ENCODE measurements around the gene RAD17. TPM values are rescaled to one million over a fixed set of nuclear protein-coding genes. Genes with fewer than 3 reads are reported as not detected.
"Not testable (repeated sequence)": the region's sequence is repeated elsewhere in the genome, so short reads cannot be mapped to it uniquely, and the experiment has no call there.

The RAD17 gene
- polyA plus RNA-seq, 1 donor from 2014 or later = 51.8 TPM

GRCh38 chr5:69449511-69449910 lies 79.9 kb downstream of the RAD17 start:
- Histone ChIP-seq H4K20me1 (ENCODE audit: insufficient read depth) (no peaks in the 10 kb centered on the region), H3K9ac (ENCODE audit: low read length) (no peak overlapping the region), H3K9me3 (ENCODE audit: low read length) (no peaks in the 10 kb centered on the region), H3K27me3 (ENCODE audit: insufficient read depth, low read depth, low read length) (no peaks in the 10 kb centered on the region), H3F3A (ENCODE audit: insufficient read depth, low read length, poor library complexity, severe bottlenecking) (no peaks in the 10 kb centered on the region), H3K4me2 (ENCODE audit: low read length) (no peak overlapping the region), H2AFZ (ENCODE audit: low read depth, low read length) (no peak overlapping the region), H3K27ac (ENCODE audit: low read length) (no peak overlapping the region), H3K36me3 (ENCODE audit: insufficient read depth, low read length) (no peaks in the 10 kb centered on the region), H3K9me2 (ENCODE audit: insufficient read depth, low read length) (no peaks in the 10 kb centered on the region), H3K79me2 (replicated peaks; ENCODE audit: insufficient read depth, low read length) (no peaks in the 10 kb centered on the region), H3K4me3 (ENCODE audit: low read length) (no peak overlapping the region)
- TF ChIP-seq REST (IDR thresholded peaks at IDR 0.05; ENCODE audit: borderline replicate concordance) (no peak), SMC3 (conservative IDR thresholded peaks at IDR 0.05; ENCODE audit: poor library complexity) (no peak), EZH2 (IDR thresholded peaks at IDR 0.05; ENCODE audit: borderline replicate concordance, insufficient read depth, low read length, poor library complexity, severe bottlenecking) (no peak), MXI1 (conservative IDR thresholded peaks at IDR 0.05; ENCODE audit: poor library complexity, severe bottlenecking) (no peak), EP300 (conservative IDR thresholded peaks at IDR 0.05; ENCODE audit: poor library complexity, severe bottlenecking) (no peak), POLR2AphosphoS5 (IDR thresholded peaks at IDR 0.05) (no peak), TAF1 (IDR thresholded peaks at IDR 0.05; ENCODE audit: low read depth) (no peak), RAD21 (conservative IDR thresholded peaks at IDR 0.05) (no peak)
- TF ChIP-seq, protein P1, sequence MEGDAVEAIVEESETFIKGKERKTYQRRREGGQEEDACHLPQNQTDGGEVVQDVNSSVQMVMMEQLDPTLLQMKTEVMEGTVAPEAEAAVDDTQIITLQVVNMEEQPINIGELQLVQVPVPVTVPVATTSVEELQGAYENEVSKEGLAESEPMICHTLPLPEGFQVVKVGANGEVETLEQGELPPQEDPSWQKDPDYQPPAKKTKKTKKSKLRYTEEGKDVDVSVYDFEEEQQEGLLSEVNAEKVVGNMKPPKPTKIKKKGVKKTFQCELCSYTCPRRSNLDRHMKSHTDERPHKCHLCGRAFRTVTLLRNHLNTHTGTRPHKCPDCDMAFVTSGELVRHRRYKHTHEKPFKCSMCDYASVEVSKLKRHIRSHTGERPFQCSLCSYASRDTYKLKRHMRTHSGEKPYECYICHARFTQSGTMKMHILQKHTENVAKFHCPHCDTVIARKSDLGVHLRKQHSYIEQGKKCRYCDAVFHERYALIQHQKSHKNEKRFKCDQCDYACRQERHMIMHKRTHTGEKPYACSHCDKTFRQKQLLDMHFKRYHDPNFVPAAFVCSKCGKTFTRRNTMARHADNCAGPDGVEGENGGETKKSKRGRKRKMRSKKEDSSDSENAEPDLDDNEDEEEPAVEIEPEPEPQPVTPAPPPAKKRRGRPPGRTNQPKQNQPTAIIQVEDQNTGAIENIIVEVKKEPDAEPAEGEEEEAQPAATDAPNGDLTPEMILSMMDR (IDR thresholded peaks at IDR 0.05; ENCODE audit: poor library complexity, severe bottlenecking) = no peak

- no peaks in the 10 kb centered on the region for H3F3A ChIP-seq (ENCODE audit: insufficient read depth, low read length, poor library complexity, severe bottlenecking)
- no peak for TF ChIP-seq POLR2AphosphoS5 (IDR thresholded peaks at IDR 0.05)
These were observed 80.5 kb downstream of the RAD17 start for GRCh38 chr5:69450116-69450515.

DNA sequence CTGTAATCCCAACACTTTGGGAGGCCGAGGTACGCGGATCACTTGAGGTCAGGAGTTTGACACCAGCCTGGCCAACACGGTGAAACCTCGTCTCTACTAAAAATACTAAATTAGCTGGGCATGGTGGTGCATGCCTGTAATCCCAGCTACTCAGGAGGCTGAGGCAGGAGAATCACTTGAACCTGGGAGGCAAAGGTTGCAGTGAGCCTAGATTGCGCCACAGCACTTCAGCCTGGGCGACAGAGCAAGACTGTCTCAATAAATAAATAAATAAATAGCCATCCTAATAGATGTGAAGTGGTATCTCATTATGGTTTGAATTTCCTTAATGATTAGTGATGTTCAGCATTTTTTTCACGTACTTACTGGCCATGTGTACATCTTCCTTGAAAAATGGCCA lies 80.9 kb downstream of the RAD17 start:
- not testable (repeated sequence) for H3K9me2 ChIP-seq (ENCODE audit: insufficient read depth, low read length); H3F3A ChIP-seq (ENCODE audit: insufficient read depth, low read length, poor library complexity, severe bottlenecking); H3K9ac ChIP-seq (ENCODE audit: low read length); H3K4me2 ChIP-seq (ENCODE audit: low read length); H4K20me1 ChIP-seq (ENCODE audit: insufficient read depth); H3K27ac ChIP-seq (ENCODE audit: low read length); H3K4me3 ChIP-seq (ENCODE audit: low read length); H3K79me2 ChIP-seq (replicated peaks; ENCODE audit: insufficient read depth, low read length); H2AFZ ChIP-seq (ENCODE audit: low read depth, low read length); H3K9me3 ChIP-seq (ENCODE audit: low read length); H3K27me3 ChIP-seq (ENCODE audit: insufficient read depth, low read depth, low read length); H3K36me3 ChIP-seq (ENCODE audit: insufficient read depth, low read length)

More at GRCh38 chr5:69450116-69450515, 80.5 kb downstream of the RAD17 start:
- H3K36me3 ChIP-seq (ENCODE audit: insufficient read depth, low read length) = no peaks in the 10 kb centered on the region
- no peak overlapping the region for H3K9ac ChIP-seq (ENCODE audit: low read length)
- H3K27me3 ChIP-seq (ENCODE audit: insufficient read depth, low read depth, low read length) = no peaks in the 10 kb centered on the region
- H2AFZ ChIP-seq (ENCODE audit: low read depth, low read length) = no peak overlapping the region
- no peaks in the 10 kb centered on the region for H3K9me3 ChIP-seq (ENCODE audit: low read length)
- no peaks in the 10 kb centered on the region for H4K20me1 ChIP-seq (ENCODE audit: insufficient read depth)
- no peak overlapping the region for H3K4me2 ChIP-seq (ENCODE audit: low read length)
- no peaks in the 10 kb centered on the region for H3K9me2 ChIP-seq (ENCODE audit: insufficient read depth, low read length)
- no peak overlapping the region for H3K27ac ChIP-seq (ENCODE audit: low read length)
- no peak overlapping the region for H3K4me3 ChIP-seq (ENCODE audit: low read length)
- H3K79me2 ChIP-seq (replicated peaks; ENCODE audit: insufficient read depth, low read length) = no peaks in the 10 kb centered on the region

All from neural cell (in vitro differentiated cells).